SK-N-SH treated with all-trans-retinoic acid at 6 μM for 48 hours (cell line): ENCODE results near the gene GABBR1.

ENCODE experiments used
- ARNTL ChIP-seq: fragments of 450-650 bp; formaldehyde crosslinking; IDR thresholded peaks from 2 replicates; pipeline ENCODE4 v1.5.0; 2020; ENCODE audit warnings: low read depth, mild to moderate bottlenecking, moderate library complexity, borderline replicate concordance
- GLIS3 ChIP-seq: fragments of 250-450 bp; sonication (Bioruptor Pico); IDR thresholded peaks from 2 replicates; pipeline ENCODE4 v1.5.0; 2020; ENCODE audit warnings: mild to moderate bottlenecking, moderate library complexity
- ISL1 ChIP-seq: fragments of 250-450 bp; sonication (Bioruptor Pico); IDR thresholded peaks from 2 replicates; pipeline ENCODE4 v2.1.2; 2022; ENCODE audit warnings: mild to moderate bottlenecking, moderate library complexity
- TCF4 ChIP-seq: fragments of 250-450 bp; sonication (Bioruptor Pico); IDR thresholded peaks from 2 replicates; pipeline ENCODE4 v1.8.0; 2021; ENCODE audit warnings: mild to moderate bottlenecking, moderate library complexity, borderline replicate concordance
- ZC3H10 ChIP-seq: fragments of 250-450 bp; sonication (Bioruptor Pico); IDR thresholded peaks from 2 replicates; pipeline ENCODE4 v1.5.1; 2021; ENCODE audit warnings: mild to moderate bottlenecking, moderate library complexity
- ZFP3 ChIP-seq: fragments of 250-450 bp; sonication (Bioruptor Pico); IDR thresholded peaks from 2 replicates; pipeline ENCODE4 v1.5.0; 2020; ENCODE audit warnings: mild to moderate bottlenecking, moderate library complexity
- ZNF565 ChIP-seq: fragments of 450-650 bp; formaldehyde crosslinking; conservative IDR thresholded peaks from 2 replicates; pipeline ENCODE4 v1.5.0; 2020; ENCODE audit warnings: low read depth, mild to moderate bottlenecking, moderate library complexity
- TF ChIP-seq, protein P1 (sequence below): fragments of 250-450 bp; sonication (Bioruptor Pico); IDR thresholded peaks from 2 replicates; pipeline ENCODE4 v1.8.0; 2020; ENCODE audit warnings: mild to moderate bottlenecking, moderate library complexity, borderline replicate concordance

DNA sequence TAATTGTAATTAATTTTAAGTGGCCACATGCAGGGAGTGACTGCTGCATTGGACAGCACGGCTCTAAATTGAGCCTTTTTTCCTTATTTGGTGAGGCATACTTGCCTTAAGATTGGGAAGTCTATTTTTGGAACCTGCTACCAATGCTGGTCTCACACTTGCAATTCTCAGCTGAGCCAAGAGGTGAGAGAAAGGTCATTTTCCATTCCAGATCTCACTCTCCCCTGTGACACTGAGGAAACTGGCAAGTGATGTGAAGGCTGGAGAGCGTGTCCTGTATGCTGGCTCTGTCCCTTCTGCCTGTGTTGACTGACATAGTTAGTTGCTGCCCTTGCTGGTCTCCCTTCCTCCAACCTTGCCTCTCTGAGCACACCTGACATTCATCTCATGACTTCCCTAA, 23.2 kb upstream of the GABBR1 start:
- TF ChIP-seq TCF4 (CRISPR knock-in tag): no peak
- TF ChIP-seq ZFP3 (CRISPR knock-in tag): no peak
- TF ChIP-seq ISL1: no peak
- TF ChIP-seq ARNTL: no peak
- TF ChIP-seq ZC3H10: no peak
- no peak for TF ChIP-seq GLIS3
- TF ChIP-seq, protein P1, sequence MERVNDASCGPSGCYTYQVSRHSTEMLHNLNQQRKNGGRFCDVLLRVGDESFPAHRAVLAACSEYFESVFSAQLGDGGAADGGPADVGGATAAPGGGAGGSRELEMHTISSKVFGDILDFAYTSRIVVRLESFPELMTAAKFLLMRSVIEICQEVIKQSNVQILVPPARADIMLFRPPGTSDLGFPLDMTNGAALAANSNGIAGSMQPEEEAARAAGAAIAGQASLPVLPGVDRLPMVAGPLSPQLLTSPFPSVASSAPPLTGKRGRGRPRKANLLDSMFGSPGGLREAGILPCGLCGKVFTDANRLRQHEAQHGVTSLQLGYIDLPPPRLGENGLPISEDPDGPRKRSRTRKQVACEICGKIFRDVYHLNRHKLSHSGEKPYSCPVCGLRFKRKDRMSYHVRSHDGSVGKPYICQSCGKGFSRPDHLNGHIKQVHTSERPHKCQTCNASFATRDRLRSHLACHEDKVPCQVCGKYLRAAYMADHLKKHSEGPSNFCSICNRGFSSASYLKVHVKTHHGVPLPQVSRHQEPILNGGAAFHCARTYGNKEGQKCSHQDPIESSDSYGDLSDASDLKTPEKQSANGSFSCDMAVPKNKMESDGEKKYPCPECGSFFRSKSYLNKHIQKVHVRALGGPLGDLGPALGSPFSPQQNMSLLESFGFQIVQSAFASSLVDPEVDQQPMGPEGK (CRISPR knock-in tag): no peak
- TF ChIP-seq ZNF565 (CRISPR knock-in tag): no peak
